ENCODE data around the gene C4orf50. TPM values are rescaled to one million over a fixed set of nuclear protein-coding genes. Genes with fewer than 3 reads are reported as not detected.
A peak's percentile ranks its signal among the peaks of the same experiment; 100 is the strongest.

The C4orf50 gene
- total RNA-seq, 2 donors from 2014 or later = 0.13 TPM; not detected in 1

DNA sequence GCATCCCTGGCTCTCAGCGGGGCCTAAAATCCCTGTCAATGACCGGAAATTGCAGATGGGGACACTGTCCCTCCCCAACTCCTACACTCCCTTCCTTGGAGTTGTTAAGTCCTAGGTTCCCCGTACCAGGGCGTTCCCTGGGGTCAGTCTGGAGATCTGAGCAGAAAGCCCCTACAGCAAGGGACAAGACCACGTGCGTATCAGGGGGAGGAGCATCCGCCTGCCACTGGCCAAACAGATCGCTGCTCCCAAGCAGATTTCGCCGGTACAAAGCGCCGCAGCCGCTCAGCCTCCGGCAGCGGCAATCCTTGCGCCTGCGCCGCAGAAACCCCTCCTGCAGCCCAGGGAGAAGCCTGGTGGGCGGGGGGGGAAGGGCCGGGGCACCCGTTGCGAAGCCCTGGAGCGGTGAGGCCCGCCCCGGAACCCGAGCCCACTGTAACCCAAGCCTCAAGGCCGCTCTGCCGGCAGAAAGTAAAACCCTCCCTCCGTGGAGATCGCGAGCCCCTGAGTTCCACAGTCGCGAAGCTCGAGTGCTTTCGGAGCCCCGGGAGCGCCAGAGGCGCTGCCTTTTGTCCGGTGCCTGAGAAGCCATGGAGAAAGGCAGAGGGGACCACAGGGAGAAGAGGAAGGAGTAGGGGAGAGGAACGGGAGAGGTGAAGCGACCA is 128.0 kb downstream of the C4orf50 start:
- DNase-seq = no peak
- H3K9me3 ChIP-seq = no peaks in the 10 kb centered on the region
- no peak overlapping the region for H3K4me3 ChIP-seq
- peaks cover 55% of the 10 kb centered on the region for H3K27me3 ChIP-seq
- intact Hi-C loops (cut with DNase I) = no loop called here
- H3K36me3 ChIP-seq = no peaks in the 10 kb centered on the region
- no peaks in the 10 kb centered on the region for H3K4me1 ChIP-seq
- no peak overlapping the region for H3K9ac ChIP-seq (ENCODE audit: low read depth in 2 of 2, low read length in 2 of 2)
- no peak overlapping the region for H3K27ac ChIP-seq
- TF ChIP-seq, protein P1, sequence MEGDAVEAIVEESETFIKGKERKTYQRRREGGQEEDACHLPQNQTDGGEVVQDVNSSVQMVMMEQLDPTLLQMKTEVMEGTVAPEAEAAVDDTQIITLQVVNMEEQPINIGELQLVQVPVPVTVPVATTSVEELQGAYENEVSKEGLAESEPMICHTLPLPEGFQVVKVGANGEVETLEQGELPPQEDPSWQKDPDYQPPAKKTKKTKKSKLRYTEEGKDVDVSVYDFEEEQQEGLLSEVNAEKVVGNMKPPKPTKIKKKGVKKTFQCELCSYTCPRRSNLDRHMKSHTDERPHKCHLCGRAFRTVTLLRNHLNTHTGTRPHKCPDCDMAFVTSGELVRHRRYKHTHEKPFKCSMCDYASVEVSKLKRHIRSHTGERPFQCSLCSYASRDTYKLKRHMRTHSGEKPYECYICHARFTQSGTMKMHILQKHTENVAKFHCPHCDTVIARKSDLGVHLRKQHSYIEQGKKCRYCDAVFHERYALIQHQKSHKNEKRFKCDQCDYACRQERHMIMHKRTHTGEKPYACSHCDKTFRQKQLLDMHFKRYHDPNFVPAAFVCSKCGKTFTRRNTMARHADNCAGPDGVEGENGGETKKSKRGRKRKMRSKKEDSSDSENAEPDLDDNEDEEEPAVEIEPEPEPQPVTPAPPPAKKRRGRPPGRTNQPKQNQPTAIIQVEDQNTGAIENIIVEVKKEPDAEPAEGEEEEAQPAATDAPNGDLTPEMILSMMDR (IDR thresholded peaks at IDR 0.05) = no peak

DNA sequence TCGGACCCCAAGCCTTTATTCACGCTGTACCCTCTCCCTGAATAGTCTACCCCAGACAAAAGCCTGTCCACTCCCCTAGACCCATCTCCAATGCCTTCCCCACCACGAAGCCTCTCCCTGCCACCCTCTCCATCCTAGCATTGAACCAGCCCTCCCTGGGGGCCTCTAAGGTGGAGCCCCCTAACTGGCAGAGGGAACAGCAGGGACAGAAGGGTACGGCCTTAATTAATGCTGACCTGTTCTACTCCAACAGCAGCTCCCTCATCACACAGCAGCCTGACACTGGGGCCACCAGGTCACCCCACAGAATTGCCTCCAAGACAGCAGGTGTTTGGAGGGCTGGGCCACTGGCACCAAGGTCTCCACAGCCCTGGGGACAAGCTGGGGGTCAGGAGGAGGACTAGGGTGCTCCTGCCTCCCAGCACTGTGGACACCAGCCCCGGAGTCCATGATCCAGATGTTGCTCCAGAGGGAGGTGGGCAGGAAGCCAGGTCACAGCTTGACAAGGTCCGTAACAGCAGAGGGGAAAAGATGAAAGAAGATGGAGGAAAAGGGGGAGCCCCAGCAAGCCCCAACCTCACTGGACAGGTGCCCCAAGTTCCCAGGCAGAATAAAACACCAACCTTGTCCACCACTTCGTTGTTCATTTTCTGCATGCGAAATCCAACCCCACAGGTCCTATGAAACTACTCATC is 129.1 kb downstream of the C4orf50 start:
- DNase-seq = no peak
- Histone ChIP-seq H3K36me3 (no peaks in the 10 kb centered on the region), H3K9me3 (no peaks in the 10 kb centered on the region), H3K27me3 (peaks cover 55% of the 10 kb centered on the region), H3K4me1 (no peaks in the 10 kb centered on the region), H3K9ac (ENCODE audit: low read depth in 2 of 2, low read length in 2 of 2) (no peak overlapping the region), H3K27ac (no peak overlapping the region), H3K4me3 (no peak overlapping the region)
- intact Hi-C loops (cut with DNase I) = no loop called here
- TF ChIP-seq, protein P1 (IDR thresholded peaks at IDR 0.05) = no peak

GRCh38 chr4:5888222-5889001 is 129.8 kb downstream of the C4orf50 start:
- intact Hi-C loops (cut with DNase I) = no loop called here
- Histone ChIP-seq H3K27me3 (peaks cover 50% of the 10 kb centered on the region), H3K9ac (ENCODE audit: low read depth in 2 of 2, low read length in 2 of 2) (no peak overlapping the region), H3K4me1 (no peaks in the 10 kb centered on the region), H3K27ac (no peak overlapping the region), H3K36me3 (no peaks in the 10 kb centered on the region), H3K4me3 (peak overlapping the region; percentile 26), H3K9me3 (no peaks in the 10 kb centered on the region)
- TF ChIP-seq, protein P1 (IDR thresholded peaks at IDR 0.05) = no peak
- DNase-seq = no peak

DNA sequence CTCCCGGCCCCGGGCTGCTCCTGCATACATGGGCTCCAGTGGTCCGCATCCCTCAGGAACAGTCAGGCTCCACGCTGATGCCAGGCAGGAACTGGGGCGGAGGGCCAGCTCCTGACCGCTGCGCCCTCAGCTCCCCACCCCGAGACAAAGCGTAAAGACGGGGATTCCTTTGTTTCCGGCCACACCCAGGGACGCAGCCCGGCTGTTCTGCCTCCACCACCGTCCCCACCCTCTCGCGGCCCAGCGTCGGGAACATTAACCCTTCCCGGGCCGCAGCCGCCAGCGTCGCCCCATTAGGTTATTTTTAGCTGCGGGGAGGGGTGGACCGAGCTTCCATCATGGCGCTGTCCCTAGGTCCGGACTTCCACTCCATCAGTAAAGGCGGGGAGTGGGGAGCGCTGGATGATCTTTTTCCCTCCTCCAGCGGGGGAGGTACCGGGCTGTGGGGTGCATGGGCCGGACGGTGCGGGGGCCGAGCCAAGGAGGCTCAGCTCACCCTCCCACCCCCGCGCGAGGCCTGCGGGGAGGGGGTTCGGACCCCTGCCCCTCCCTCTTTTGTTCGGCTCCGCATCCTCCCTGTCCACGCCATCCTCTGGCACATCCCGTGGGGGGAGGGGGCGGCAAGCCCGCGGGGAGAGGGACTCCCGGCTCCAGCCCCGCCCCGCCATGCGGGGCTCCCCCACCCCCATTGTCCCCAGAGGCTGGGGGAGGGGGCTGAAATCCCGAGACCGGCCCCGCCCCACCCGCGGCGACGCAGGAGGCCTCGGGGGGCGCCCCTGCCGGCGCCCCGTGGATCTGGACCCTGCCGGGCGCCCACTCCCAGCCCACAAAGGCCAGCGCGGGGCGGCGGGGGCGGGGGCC is 130.6 kb downstream of the C4orf50 start:
- DNase-seq = no peak
- Histone ChIP-seq H3K4me1 (no peaks in the 10 kb centered on the region), H3K4me3 (peak overlapping the region; percentile 26), H3K9ac (ENCODE audit: low read depth in 2 of 2, low read length in 2 of 2) (no peak overlapping the region), H3K36me3 (no peaks in the 10 kb centered on the region), H3K27me3 (peaks cover 46% of the 10 kb centered on the region), H3K9me3 (no peaks in the 10 kb centered on the region), H3K27ac (no peak overlapping the region)
- intact Hi-C loops (cut with DNase I) = no loop called here
- TF ChIP-seq, protein P1 (IDR thresholded peaks at IDR 0.05) = no peak

DNA sequence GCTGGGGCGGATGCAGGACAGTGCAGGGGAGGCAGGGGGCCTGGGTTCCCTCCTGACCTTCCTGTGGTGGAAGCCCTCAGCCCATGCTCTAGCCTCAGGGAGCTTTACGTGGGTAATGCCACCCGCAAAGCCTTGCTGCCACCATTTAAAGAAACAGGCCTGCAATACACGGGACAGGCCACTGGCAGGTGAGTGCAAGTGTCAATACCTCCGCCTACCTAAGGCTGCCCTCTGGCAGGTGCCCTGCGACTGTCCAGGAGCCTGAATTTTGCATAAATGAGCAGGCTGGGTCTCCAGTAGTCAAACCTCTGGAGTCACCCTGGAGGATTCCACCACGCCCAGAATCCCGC is 131.2 kb downstream of the C4orf50 start:
- no peaks in the 10 kb centered on the region for H3K4me1 ChIP-seq
- peak overlapping the region; percentile 26 for H3K4me3 ChIP-seq
- H3K36me3 ChIP-seq = no peaks in the 10 kb centered on the region
- H3K9ac ChIP-seq (ENCODE audit: low read depth in 2 of 2, low read length in 2 of 2) = no peak overlapping the region
- H3K27me3 ChIP-seq = peaks cover 42% of the 10 kb centered on the region
- DNase-seq = no peak
- no peak overlapping the region for H3K27ac ChIP-seq
- intact Hi-C loops (cut with DNase I) = no loop called here
- no peaks in the 10 kb centered on the region for H3K9me3 ChIP-seq
- TF ChIP-seq, protein P1 (IDR thresholded peaks at IDR 0.05) = no peak

Measured in colonic mucosa (tissue), 4 donors.